ENCODE results near the gene PSPH.

The PSPH gene

DNA sequence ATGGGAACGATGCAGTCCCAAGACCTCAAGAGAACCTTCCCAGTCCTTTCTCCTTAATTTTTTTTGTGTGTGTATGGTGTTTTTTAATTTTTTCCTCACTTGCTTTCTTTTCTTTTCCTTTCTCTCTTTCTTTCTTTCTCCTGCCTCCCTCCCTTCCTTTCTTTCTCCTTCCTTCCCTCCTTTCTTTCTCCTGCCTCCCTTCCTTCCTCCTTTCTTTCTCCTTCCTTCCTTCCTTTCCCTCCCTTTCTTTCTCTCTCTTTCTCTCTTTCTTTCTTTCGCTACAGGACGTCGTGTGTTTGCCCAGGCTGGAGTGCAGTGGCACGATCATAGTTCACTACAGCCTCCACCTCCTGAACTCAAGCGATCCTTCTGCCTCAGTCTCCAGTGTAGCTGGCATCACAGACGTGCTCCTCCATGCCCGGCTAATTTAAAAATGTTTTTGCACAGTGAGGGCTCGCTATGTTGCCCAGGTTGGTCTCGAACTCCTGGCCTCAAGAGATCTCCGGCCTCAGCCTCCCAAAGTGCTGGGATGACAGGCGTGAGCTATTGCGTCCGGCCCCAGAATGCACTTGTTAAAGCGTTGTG, 87.6 kb downstream of the PSPH start:
- peak overlapping the region; percentile 51 for H3K4me3 ChIP-seq (ENCODE audit: low read depth, low read length)
- TF ChIP-seq, protein P1, sequence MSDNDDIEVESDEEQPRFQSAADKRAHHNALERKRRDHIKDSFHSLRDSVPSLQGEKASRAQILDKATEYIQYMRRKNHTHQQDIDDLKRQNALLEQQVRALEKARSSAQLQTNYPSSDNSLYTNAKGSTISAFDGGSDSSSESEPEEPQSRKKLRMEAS (IDR thresholded peaks at IDR 0.05; ENCODE audit: low read depth, low read length), result no peak
- TF ChIP-seq MYC (IDR thresholded peaks at IDR 0.05; ENCODE audit: low read depth, low read length) (no peak), POLR2A (IDR thresholded peaks at IDR 0.05; ENCODE audit: extremely low read depth, insufficient read length) (no peak)
- TF ChIP-seq, protein P2, sequence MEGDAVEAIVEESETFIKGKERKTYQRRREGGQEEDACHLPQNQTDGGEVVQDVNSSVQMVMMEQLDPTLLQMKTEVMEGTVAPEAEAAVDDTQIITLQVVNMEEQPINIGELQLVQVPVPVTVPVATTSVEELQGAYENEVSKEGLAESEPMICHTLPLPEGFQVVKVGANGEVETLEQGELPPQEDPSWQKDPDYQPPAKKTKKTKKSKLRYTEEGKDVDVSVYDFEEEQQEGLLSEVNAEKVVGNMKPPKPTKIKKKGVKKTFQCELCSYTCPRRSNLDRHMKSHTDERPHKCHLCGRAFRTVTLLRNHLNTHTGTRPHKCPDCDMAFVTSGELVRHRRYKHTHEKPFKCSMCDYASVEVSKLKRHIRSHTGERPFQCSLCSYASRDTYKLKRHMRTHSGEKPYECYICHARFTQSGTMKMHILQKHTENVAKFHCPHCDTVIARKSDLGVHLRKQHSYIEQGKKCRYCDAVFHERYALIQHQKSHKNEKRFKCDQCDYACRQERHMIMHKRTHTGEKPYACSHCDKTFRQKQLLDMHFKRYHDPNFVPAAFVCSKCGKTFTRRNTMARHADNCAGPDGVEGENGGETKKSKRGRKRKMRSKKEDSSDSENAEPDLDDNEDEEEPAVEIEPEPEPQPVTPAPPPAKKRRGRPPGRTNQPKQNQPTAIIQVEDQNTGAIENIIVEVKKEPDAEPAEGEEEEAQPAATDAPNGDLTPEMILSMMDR (IDR thresholded peaks at IDR 0.05; ENCODE audit: low read depth, low read length), result no peak
- no peak for DNase-seq (ENCODE audit: low read depth)

DNA sequence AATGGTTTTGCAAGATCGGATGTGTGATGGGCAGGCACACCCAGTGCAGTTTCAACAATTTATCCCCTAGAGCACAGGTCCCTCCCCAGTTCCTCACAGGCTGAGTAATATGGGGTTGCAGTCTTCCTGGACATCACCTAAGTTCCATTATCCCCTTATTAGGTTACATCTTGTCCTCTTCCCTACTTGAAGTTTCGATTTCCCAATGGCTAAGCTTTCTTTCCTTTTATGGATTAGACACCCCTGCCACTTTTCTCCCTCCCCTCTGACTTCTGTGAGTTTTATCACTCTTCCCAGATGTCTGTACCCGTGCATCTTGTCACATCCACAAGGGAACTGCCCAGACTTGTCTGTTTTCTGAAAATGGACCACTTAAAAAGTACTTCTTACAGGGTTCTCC, 89.2 kb downstream of the PSPH start:
- no peak overlapping the region for H3K4me3 ChIP-seq (ENCODE audit: low read depth, low read length)
- DNase-seq (ENCODE audit: low read depth), result no peak
- TF ChIP-seq, protein P1 (IDR thresholded peaks at IDR 0.05; ENCODE audit: low read depth, low read length), result no peak
- TF ChIP-seq MYC (IDR thresholded peaks at IDR 0.05; ENCODE audit: low read depth, low read length) (no peak), POLR2A (IDR thresholded peaks at IDR 0.05; ENCODE audit: extremely low read depth, insufficient read length) (no peak)
- TF ChIP-seq, protein P2 (IDR thresholded peaks at IDR 0.05; ENCODE audit: low read depth, low read length), result no peak
